Neural cell (in vitro differentiated cells): ENCODE results near the gene TMPRSS2.

Experiments
- EP300 ChIP-seq: fragments of 450-650 bp; conservative IDR thresholded peaks from 2 replicates; pipeline ENCODE4 v1.6.1; 2014; ENCODE audit warnings: antibody characterized with exemption, mild to moderate bottlenecking, moderate library complexity; ENCODE audit not compliant: poor library complexity, severe bottlenecking
- EZH2 ChIP-seq: fragments of 200-600, 300-800 bp; shearing (Covaris generic), sonication (generic); IDR thresholded peaks from 2 replicates; pipeline ENCODE4 v1.6.1; 2014; ENCODE audit warnings: antibody characterized with exemption, low read length, borderline replicate concordance, mild to moderate bottlenecking; ENCODE audit not compliant: insufficient read depth, poor library complexity, severe bottlenecking
- POLR2AphosphoS5 ChIP-seq: IDR thresholded peaks from 2 replicates; pipeline ENCODE4 v1.6.1; 2012
- RAD21 ChIP-seq: fragments of 450-650 bp; conservative IDR thresholded peaks from 2 replicates; pipeline ENCODE4 v1.6.1; 2014; ENCODE audit warnings: antibody characterized with exemption, mild to moderate bottlenecking, moderate library complexity
- TAF1 ChIP-seq: IDR thresholded peaks from 2 replicates; pipeline ENCODE4 v1.6.1; 2012; ENCODE audit warnings: low read depth
- TF ChIP-seq, protein P1 (sequence below): fragments of 450-650 bp; IDR thresholded peaks from 2 replicates; pipeline ENCODE4 v1.5.1; 2014; ENCODE audit warnings: antibody characterized with exemption, mild to moderate bottlenecking, moderate library complexity; ENCODE audit not compliant: poor library complexity, severe bottlenecking
- TF ChIP-seq, protein P2 (sequence below): IDR thresholded peaks from 2 replicates; pipeline ENCODE4 v1.6.1; 2012; ENCODE audit warnings: borderline replicate concordance

DNA sequence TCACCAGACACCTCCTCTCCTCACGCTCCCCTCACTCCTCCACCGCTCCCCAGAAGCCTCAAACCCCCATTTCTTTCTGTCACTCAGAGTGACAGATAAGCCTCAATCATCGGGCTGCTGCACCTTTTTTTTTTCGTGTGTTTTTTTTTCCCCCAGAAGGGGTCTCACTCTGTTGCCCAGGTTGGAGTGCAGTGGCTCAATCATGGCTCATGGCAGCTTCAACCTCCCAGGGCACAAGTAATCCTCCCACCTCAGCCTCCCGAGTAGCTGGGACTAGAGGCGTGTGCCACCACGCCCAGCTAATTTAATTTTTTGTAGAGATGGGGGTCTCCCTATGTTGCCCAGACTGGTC is 1.2 kb upstream of the TMPRSS2 start:
- TF ChIP-seq, protein P1, sequence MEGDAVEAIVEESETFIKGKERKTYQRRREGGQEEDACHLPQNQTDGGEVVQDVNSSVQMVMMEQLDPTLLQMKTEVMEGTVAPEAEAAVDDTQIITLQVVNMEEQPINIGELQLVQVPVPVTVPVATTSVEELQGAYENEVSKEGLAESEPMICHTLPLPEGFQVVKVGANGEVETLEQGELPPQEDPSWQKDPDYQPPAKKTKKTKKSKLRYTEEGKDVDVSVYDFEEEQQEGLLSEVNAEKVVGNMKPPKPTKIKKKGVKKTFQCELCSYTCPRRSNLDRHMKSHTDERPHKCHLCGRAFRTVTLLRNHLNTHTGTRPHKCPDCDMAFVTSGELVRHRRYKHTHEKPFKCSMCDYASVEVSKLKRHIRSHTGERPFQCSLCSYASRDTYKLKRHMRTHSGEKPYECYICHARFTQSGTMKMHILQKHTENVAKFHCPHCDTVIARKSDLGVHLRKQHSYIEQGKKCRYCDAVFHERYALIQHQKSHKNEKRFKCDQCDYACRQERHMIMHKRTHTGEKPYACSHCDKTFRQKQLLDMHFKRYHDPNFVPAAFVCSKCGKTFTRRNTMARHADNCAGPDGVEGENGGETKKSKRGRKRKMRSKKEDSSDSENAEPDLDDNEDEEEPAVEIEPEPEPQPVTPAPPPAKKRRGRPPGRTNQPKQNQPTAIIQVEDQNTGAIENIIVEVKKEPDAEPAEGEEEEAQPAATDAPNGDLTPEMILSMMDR, result no peak
- TF ChIP-seq EP300 (no peak), POLR2AphosphoS5 (no peak), RAD21 (no peak), EZH2 (no peak), TAF1 (no peak)
- TF ChIP-seq, protein P2, sequence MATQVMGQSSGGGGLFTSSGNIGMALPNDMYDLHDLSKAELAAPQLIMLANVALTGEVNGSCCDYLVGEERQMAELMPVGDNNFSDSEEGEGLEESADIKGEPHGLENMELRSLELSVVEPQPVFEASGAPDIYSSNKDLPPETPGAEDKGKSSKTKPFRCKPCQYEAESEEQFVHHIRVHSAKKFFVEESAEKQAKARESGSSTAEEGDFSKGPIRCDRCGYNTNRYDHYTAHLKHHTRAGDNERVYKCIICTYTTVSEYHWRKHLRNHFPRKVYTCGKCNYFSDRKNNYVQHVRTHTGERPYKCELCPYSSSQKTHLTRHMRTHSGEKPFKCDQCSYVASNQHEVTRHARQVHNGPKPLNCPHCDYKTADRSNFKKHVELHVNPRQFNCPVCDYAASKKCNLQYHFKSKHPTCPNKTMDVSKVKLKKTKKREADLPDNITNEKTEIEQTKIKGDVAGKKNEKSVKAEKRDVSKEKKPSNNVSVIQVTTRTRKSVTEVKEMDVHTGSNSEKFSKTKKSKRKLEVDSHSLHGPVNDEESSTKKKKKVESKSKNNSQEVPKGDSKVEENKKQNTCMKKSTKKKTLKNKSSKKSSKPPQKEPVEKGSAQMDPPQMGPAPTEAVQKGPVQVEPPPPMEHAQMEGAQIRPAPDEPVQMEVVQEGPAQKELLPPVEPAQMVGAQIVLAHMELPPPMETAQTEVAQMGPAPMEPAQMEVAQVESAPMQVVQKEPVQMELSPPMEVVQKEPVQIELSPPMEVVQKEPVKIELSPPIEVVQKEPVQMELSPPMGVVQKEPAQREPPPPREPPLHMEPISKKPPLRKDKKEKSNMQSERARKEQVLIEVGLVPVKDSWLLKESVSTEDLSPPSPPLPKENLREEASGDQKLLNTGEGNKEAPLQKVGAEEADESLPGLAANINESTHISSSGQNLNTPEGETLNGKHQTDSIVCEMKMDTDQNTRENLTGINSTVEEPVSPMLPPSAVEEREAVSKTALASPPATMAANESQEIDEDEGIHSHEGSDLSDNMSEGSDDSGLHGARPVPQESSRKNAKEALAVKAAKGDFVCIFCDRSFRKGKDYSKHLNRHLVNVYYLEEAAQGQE, result no peak
